T-helper 2 cell treated with Interferon-gamma antibody and Interleukin-4, amounts not matched to agents 5 μg/mL and 100 μg/mL, for 36 hours (primary cell): ENCODE results near the gene TNFSF8.
A peak's percentile ranks its signal among the peaks of the same experiment; 100 is the strongest.

Experiments used
- DNase-seq: peaks from one replicate; pipeline ENCODE4 v3.0.0; 2021; ENCODE audit warnings: low spot score
- H3K27ac Mint-ChIP-seq: one replicate; pipeline ENCODE4 v1.8.0; 2021; ENCODE audit warnings: mild to moderate bottlenecking, mixed read lengths
- H3K27me3 Mint-ChIP-seq: one replicate; pipeline ENCODE4 v1.8.0; 2021; ENCODE audit warnings: low read depth, mixed read lengths
- H3K36me3 Mint-ChIP-seq: one replicate; pipeline ENCODE4 v1.8.0; 2021; ENCODE audit warnings: low read depth, mixed read lengths
- H3K4me1 Mint-ChIP-seq: one replicate; pipeline ENCODE4 v1.8.0; 2021; ENCODE audit warnings: low read depth, mixed read lengths
- H3K4me3 Mint-ChIP-seq: one replicate; pipeline ENCODE4 v1.8.0; 2022; ENCODE audit warnings: mild to moderate bottlenecking, moderate library complexity, mixed read lengths
- H3K9me3 Mint-ChIP-seq: one replicate; pipeline ENCODE4 v1.8.0; 2021; ENCODE audit warnings: mixed read lengths

The TNFSF8 gene, protein sequence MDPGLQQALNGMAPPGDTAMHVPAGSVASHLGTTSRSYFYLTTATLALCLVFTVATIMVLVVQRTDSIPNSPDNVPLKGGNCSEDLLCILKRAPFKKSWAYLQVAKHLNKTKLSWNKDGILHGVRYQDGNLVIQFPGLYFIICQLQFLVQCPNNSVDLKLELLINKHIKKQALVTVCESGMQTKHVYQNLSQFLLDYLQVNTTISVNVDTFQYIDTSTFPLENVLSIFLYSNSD

DNA sequence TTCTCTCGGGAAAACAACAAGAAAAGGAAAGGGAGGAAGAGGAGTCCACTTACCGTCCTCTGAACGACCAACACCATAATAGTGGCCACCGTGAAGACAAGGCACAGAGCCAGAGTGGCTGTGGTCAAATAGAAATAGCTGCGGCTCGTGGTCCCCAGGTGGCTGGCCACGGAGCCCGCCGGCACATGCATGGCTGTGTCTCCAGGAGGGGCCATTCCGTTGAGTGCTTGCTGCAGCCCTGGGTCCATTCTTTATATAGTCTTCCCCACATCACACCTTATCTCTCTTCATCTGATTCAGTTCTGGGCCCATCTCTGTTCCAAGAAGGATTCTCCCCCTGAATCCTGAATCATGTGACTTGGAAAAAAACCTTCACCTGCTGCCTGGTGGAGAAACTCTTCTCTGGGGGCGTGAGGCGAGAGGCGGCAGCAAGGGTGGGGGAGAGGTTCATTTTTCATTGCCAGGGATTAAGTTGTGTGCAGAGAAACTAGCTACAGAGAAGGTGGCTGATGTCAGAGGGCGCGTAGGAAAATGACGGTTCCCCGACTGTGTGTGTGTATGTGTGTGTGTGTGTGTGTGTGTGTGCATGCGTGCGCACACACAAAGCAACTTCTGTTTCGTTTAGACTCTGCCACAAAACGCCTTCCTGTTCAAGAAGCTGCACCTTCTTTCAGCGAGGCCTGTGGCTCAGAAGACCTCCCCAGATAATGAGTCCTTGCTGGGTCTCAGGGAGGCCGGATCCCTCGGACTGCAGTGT, at the start of gene TNFSF8:
Gene TNFSF8 (minus strand): TSS at position 536 of the 757 bp plus-strand sequence. CDS start 288 bp downstream, at position 248.
- peak within 1 kb of the TSS; percentile 99 for H3K27ac Mint-ChIP-seq
- peaks cover 33% of the 10 kb centered on the region for H3K4me1 Mint-ChIP-seq
- H3K9me3 Mint-ChIP-seq = no peaks in the 10 kb centered on the region
- peak within 1 kb of the TSS; percentile 99 for H3K4me3 Mint-ChIP-seq
- H3K36me3 Mint-ChIP-seq = peaks cover 30% of the 10 kb centered on the region
- DNase-seq = peak; percentile 85
- H3K27me3 Mint-ChIP-seq = peaks cover 2% of the 10 kb centered on the region

DNA sequence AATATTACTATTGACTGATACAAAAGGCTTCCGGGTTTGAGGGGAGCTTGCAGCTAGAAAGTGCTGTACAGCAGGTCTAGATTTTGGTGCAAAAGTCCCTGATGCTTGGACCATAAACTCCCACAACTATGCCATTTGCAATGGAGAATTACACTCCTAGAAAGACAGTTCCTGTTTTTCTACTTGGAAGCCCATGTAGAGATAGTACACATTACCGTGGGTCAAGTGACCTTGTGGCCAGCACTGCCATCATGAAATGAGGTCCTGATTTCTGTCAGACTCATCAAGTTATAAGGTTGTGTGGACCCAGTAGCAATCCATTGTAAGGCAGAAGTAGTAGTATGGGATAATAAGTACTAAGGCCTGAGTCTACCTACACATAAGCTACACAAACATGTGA, 42.8 kb upstream of the TNFSF8 start:
- H3K4me1 Mint-ChIP-seq = peaks cover 11% of the 10 kb centered on the region

DNA sequence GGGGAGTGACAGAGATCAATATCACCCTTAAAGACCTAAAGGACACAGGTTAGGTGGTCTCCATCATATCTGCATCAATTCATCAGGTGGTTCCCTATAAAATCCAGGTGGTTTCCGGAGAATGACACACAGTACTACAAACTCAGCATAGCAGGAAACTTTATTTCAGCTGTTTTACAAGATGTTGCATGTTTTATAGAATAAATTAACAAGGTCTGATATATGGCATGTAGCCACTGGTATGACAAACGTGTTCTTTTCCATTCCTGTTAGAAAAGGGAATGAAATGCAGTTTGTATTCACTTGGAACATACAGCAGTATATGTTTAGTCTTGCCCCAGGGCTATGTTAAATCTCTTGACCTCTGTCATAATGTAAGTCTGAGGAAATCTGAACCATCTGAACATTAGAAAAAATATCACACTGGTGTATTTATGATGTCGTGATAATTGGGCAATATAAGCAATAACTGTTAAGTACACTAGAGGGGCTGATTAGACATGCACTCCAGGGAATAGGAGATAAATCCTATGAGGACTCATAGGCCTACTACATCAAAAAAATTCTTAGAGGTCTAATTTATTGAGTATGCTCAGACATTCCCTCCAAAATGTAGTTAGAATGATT, 42.2 kb upstream of the TNFSF8 start:
- Mint-ChIP-seq H3K4me1 (peaks cover 14% of the 10 kb centered on the region), H3K36me3 (no peaks in the 10 kb centered on the region), H3K27me3 (no peaks in the 10 kb centered on the region), H3K4me3 (no peak overlapping the region), H3K27ac (no peak overlapping the region), H3K9me3 (peaks cover 9% of the 10 kb centered on the region)
- no peak for DNase-seq

More for the DNA sequence above, 42.8 kb upstream of the TNFSF8 start:
- H3K9me3 Mint-ChIP-seq = peaks cover 9% of the 10 kb centered on the region
- no peak for DNase-seq
- no peak overlapping the region for H3K27ac Mint-ChIP-seq
- H3K4me3 Mint-ChIP-seq = no peak overlapping the region
- no peaks in the 10 kb centered on the region for H3K36me3 Mint-ChIP-seq
- no peaks in the 10 kb centered on the region for H3K27me3 Mint-ChIP-seq

DNA sequence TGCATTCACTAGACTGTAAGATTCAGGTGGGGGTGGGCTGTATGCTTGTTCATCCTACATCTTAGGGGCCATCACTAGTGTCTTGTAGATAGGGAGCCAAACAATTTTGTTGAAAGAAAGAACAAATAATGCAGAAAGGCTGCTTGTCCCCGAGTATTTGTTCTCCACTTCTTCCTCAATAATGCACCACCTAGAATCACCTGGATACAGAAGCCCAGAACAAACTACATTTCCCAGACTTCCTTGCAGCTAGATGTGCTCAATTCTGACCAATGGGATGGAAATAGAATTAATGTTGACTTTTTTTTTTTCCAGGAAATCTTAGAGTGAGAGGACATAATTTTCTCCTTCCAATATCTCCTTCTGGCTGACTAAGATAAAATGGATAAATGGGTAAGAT, 38.9 kb upstream of the TNFSF8 start:
- DNase-seq = no peak
- no peaks in the 10 kb centered on the region for H3K27me3 Mint-ChIP-seq

DNA sequence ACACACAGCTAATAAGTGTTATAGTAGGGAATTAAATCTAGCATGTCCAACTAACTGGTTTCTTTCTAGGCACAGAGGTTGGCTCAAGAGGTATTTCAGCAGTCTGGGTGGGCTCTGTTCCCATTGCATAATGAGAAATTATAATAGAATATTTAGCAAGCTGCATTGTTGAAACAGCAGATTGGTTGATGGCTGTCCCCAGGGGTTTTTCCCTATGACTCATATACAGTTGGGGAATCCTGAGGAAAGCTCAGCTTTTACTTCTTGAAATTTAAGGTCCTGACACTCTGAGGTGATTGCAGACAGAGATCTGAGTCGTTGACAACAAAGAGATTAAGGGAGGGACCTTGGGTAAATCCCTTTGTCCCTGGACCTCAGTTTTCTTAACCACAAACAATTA, 38.3 kb upstream of the TNFSF8 start:
- DNase-seq = peak; percentile 18
- peaks cover 14% of the 10 kb centered on the region for H3K4me1 Mint-ChIP-seq
- no peak overlapping the region for H3K4me3 Mint-ChIP-seq
- no peaks in the 10 kb centered on the region for H3K36me3 Mint-ChIP-seq
- H3K27ac Mint-ChIP-seq = no peak overlapping the region
- H3K9me3 Mint-ChIP-seq = peaks cover 15% of the 10 kb centered on the region
- H3K27me3 Mint-ChIP-seq = no peaks in the 10 kb centered on the region

More for the DNA sequence above, 38.9 kb upstream of the TNFSF8 start:
- H3K36me3 Mint-ChIP-seq = no peaks in the 10 kb centered on the region
- H3K4me1 Mint-ChIP-seq = peaks cover 14% of the 10 kb centered on the region
- no peak overlapping the region for H3K4me3 Mint-ChIP-seq
- peaks cover 10% of the 10 kb centered on the region for H3K9me3 Mint-ChIP-seq
- H3K27ac Mint-ChIP-seq = no peak overlapping the region

DNA sequence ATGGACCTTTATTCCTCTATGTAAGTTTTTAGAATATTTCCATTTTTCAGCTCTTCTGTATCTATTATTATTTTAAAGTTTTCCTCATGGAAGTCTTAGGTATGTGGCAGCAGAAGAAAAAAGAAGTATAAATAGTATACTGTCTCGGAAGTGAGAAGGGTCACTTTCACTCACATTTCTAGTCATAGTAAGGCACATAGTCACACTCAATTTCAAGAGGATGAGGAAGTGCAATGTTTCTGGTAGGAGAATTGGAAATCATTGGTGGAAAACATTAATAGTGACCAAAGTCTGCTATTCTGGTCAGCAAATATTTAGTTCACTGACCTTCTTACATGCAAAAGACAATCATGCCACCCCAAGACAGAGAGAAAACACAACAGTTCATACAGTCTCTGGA, 35.2 kb upstream of the TNFSF8 start:
- Mint-ChIP-seq H3K9me3 (peaks cover 41% of the 10 kb centered on the region), H3K36me3 (peaks cover 15% of the 10 kb centered on the region), H3K27me3 (no peaks in the 10 kb centered on the region), H3K27ac (no peak overlapping the region), H3K4me1 (peaks cover 14% of the 10 kb centered on the region), H3K4me3 (no peak overlapping the region)
- DNase-seq = no peak

DNA sequence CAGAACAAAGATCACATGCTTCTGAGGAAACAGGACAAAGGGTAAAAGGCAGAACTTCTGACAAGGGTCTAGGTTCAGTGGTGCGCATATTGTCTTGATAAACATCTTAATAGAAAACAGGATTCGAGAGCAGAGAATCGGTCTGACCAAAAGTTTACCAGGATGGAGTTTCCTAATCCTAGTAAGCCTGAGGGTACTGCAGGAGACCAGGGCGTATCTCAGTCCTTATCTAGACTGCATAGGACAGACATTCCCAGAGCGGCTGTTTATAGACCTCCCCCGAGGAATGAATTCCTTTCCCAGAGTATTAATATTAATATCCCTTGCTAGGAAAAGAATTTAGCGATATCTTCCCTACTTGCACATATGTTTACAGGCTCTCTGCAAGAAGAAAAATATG, 32.4 kb upstream of the TNFSF8 start:
- H3K27ac Mint-ChIP-seq = no peak overlapping the region
- no peak overlapping the region for H3K4me3 Mint-ChIP-seq
- H3K9me3 Mint-ChIP-seq = peaks cover 54% of the 10 kb centered on the region
- H3K4me1 Mint-ChIP-seq = peaks cover 15% of the 10 kb centered on the region
- H3K36me3 Mint-ChIP-seq = peaks cover 26% of the 10 kb centered on the region
- no peak for DNase-seq
- no peaks in the 10 kb centered on the region for H3K27me3 Mint-ChIP-seq

DNA sequence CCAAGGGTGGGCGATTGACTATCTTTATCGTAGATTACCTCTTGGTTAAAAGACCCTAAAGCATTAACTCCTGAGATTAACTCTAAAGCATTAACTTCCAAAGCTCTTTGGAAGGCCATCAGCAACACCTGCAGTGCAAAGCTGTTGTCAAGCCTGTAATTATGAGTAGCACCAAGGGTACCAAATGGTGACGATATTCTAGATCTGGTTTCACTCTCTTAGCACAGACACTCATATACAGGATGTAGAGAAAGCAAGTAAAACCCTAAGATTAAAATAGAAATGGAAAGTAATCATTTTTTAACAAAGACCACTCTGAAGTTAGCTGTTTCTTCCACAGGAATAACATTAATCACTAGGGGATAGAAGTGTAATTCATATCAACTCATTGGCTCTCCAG, 29.9 kb upstream of the TNFSF8 start:
- H3K4me1 Mint-ChIP-seq = peaks cover 30% of the 10 kb centered on the region
- H3K36me3 Mint-ChIP-seq = peaks cover 26% of the 10 kb centered on the region
- H3K27me3 Mint-ChIP-seq = peaks cover 4% of the 10 kb centered on the region
- peaks cover 54% of the 10 kb centered on the region for H3K9me3 Mint-ChIP-seq
- no peak overlapping the region for H3K27ac Mint-ChIP-seq
- H3K4me3 Mint-ChIP-seq = no peak overlapping the region
- DNase-seq = no peak

DNA sequence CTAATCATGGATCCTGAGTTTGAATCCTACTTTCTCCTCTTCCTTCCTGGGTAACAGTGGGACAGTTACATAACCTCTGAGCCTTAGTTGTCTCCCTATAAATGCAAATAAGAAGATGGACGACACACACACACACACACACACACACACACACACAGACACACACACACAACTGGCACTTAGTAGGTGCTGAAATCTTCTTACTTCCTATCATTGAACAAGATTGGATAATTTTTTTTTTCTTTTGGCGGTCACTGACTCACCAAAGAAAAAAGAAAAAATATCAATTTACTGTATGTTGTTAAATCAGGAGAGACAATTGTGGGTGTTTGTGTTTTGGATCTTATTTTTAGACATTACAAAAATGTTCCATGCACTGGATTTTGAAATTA, 28.4 kb upstream of the TNFSF8 start:
- DNase-seq = no peak
- Mint-ChIP-seq H3K4me1 (peaks cover 31% of the 10 kb centered on the region), H3K9me3 (peaks cover 46% of the 10 kb centered on the region), H3K27ac (peak overlapping the region; percentile 93), H3K27me3 (peaks cover 4% of the 10 kb centered on the region), H3K4me3 (peak overlapping the region; percentile 85), H3K36me3 (peaks cover 26% of the 10 kb centered on the region)

DNA sequence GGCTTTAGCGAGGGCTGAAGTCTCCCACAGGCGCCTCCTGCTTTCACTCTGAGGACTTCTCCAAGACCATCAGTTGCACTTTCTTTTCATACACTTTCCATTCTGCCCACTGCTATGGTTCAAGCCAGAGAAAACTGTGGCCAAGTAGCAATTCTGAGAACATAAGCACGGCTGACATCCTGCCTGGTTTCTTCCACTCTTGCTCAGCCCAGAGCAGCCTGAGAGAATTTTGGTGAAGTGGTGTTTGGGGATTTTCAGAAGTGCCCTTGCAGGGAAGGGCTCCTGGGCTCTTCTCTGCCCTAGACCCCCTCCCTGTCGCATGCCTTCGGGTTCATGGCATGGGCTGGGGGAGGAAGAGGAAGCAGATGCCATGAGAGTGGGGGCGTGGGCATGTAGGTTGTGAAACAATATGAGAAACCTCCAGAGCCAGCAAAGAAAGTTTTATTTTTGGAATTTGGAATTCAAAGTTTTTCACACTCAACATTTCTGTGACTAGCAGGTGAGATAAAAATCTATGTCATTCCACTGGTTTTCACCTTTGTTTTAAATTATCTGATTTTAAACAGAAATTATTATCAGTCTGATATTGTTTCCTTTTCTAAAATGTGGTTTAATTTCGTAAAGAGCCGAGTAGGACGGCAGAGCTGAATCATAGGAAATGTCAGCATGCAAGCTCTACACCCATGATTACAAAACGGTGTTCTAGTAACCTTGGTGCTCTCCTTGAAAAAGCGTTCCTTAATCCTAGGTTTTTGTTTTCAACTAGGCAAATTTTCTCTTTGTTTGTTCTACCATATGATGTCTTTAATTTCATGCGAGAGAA, 27.8 kb upstream of the TNFSF8 start:
- peak; percentile 77 for DNase-seq
- H3K4me1 Mint-ChIP-seq = peaks cover 31% of the 10 kb centered on the region
- H3K27me3 Mint-ChIP-seq = peaks cover 4% of the 10 kb centered on the region
- peak overlapping the region; percentile 93 for H3K27ac Mint-ChIP-seq
- H3K4me3 Mint-ChIP-seq = peak overlapping the region; percentile 85
- H3K36me3 Mint-ChIP-seq = peaks cover 26% of the 10 kb centered on the region
- H3K9me3 Mint-ChIP-seq = peaks cover 43% of the 10 kb centered on the region

DNA sequence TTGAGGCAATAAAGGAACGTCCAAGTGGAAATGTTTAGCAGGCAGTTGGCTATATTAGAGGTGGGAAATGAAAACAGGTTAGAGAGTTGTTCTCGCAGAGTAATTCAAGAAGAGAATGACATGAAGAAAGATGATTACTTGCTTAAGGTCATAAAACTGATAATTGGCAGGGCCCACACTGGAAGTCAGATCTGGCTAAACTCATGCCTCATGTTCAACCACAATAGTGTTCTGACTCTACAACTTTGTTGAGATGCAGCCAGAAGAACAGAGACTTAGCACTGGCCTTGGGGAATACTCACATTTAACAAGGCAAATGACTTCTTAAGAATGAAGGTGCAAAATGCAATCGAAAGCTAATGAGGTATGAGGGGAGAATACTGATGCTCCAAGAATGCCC, 27.2 kb upstream of the TNFSF8 start:
- Mint-ChIP-seq H3K4me3 (peak overlapping the region; percentile 85), H3K27ac (peak overlapping the region; percentile 93), H3K36me3 (peaks cover 25% of the 10 kb centered on the region), H3K9me3 (peaks cover 36% of the 10 kb centered on the region), H3K27me3 (peaks cover 4% of the 10 kb centered on the region), H3K4me1 (peaks cover 31% of the 10 kb centered on the region)
- no peak for DNase-seq

DNA sequence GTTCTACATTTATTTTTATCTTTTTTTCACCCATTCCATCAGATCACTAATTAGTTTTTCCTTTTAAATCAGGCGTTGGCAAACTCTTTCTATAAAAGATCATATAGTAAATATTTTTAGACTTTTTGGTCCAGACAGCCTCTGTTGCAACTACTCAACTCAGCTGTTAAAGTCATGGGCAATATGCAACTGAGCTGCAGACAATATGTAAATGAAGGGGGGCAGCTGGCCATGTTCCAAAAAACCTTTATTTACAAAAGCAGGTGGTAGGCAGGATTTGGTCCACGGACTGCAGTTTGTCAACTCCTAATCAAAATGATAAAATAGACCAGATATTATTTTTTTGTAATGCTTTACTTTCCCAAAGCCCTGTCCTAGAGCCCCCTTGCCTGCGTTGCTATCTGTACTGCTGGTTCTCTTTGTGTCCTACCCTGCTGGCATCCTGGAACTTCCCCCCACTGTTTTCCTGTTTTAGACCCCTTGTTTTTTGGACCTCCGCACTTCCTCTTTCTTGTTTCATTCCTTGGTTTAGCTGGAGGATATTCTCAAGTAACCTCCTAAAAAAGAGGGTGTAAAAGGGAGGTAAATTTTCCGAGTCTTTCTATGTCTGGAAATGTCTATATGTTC, 24.7 kb upstream of the TNFSF8 start:
- H3K27ac Mint-ChIP-seq = no peak overlapping the region
- no peak overlapping the region for H3K4me3 Mint-ChIP-seq
- peaks cover 11% of the 10 kb centered on the region for H3K36me3 Mint-ChIP-seq
- peaks cover 4% of the 10 kb centered on the region for H3K27me3 Mint-ChIP-seq
- H3K4me1 Mint-ChIP-seq = peaks cover 31% of the 10 kb centered on the region
- DNase-seq = no peak
- H3K9me3 Mint-ChIP-seq = peaks cover 15% of the 10 kb centered on the region

DNA sequence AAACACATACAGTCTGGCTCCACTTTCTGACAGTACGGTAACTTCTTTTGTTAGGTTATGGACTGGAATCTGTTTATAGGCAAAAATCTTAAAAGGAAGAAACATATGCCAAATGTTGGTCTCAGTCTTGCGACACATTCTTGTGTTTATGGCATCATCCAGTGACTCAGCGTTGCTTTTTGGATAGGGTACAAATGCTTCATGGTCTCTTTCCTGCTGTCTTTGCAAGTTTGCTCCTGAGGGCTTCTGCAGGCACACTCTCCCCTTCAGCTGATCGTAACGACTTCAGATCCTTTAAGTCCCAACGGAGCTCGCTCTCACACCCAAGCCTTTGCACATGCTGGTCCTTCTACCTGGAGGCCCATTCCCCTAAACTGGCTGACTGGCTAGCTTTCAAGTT, 23.6 kb upstream of the TNFSF8 start:
- Mint-ChIP-seq H3K36me3 (peaks cover 1% of the 10 kb centered on the region), H3K4me3 (no peak overlapping the region), H3K27me3 (peaks cover 4% of the 10 kb centered on the region), H3K4me1 (peaks cover 28% of the 10 kb centered on the region), H3K9me3 (peaks cover 4% of the 10 kb centered on the region), H3K27ac (no peak overlapping the region)
- DNase-seq = peak; percentile 29
